Activated T-cell treated with anti-CD3 and anti-CD28 coated beads for 1 hour (primary cell): ENCODE measurements around the gene PID1.

Experiments
- DNase-seq: peaks from one replicate; pipeline ENCODE4 v3.0.0-alpha.2; 2020; ENCODE audit warnings: low read depth

The PID1 gene

GRCh38 chr2:229071292-229071976, 199.7 kb downstream of the PID1 start:
- no peak for DNase-seq

GRCh38 chr2:229066121-229066715, 204.9 kb downstream of the PID1 start:
- no peak for DNase-seq

- DNase-seq, result no peak
Measured at GRCh38 chr2:229064749-229065148, 206.3 kb downstream of the PID1 start.

- no peak for DNase-seq
Measured at GRCh38 chr2:229060147-229060546, 210.9 kb downstream of the PID1 start.

- DNase-seq, result no peak
Measured at GRCh38 chr2:229059331-229060033, 211.6 kb downstream of the PID1 start.

GRCh38 chr2:229057976-229058553, 213.0 kb downstream of the PID1 start:
- no peak for DNase-seq

- DNase-seq, result no peak
Measured at GRCh38 chr2:229054311-229054710, 216.8 kb downstream of the PID1 start.

- no peak for DNase-seq
Measured at GRCh38 chr2:229051798-229052197, 219.3 kb downstream of the PID1 start.

- DNase-seq, result no peak
Measured at GRCh38 chr2:229050133-229050532, 221.0 kb downstream of the PID1 start.

GRCh38 chr2:229048134-229048533, 223.0 kb downstream of the PID1 start:
- no peak for DNase-seq

GRCh38 chr2:229045671-229046070, 225.4 kb downstream of the PID1 start:
- DNase-seq, result no peak

GRCh38 chr2:229044581-229044980, 226.5 kb downstream of the PID1 start:
- DNase-seq, result no peak

- DNase-seq, result no peak
Measured at GRCh38 chr2:229043681-229044080, 227.4 kb downstream of the PID1 start.

- no peak for DNase-seq
Measured at GRCh38 chr2:229042349-229042748, 228.7 kb downstream of the PID1 start.

GRCh38 chr2:229041691-229042090, 229.4 kb downstream of the PID1 start:
- DNase-seq, result no peak

GRCh38 chr2:229037621-229038020, 233.5 kb downstream of the PID1 start:
- no peak for DNase-seq

- DNase-seq, result no peak
Measured at GRCh38 chr2:229033816-229034215, 237.3 kb downstream of the PID1 start.

- DNase-seq, result no peak
Measured at GRCh38 chr2:229032608-229033234, 238.4 kb downstream of the PID1 start.

- no peak for DNase-seq
Measured at GRCh38 chr2:229027353-229028105, 243.6 kb downstream of the PID1 start.

GRCh38 chr2:229025653-229026052, 245.4 kb downstream of the PID1 start:
- no peak for DNase-seq

- DNase-seq, result no peak
Measured at GRCh38 chr2:229022652-229023051, 248.4 kb downstream of the PID1 start.

- DNase-seq, result no peak
Measured at GRCh38 chr2:229022071-229022470, 249.0 kb downstream of the PID1 start.
